Activated CD4-positive, alpha-beta memory T cell treated with anti-CD3 and anti-CD28 coated beads for 36 hours (primary cell): ENCODE data around the gene SIGLECL1. TPM values are rescaled to one million over a fixed set of nuclear protein-coding genes. Genes with fewer than 3 reads are reported as not detected.

Source experiments
- CTCF ChIA-PET: fragments of 350-600 bp; sonication (Branson Sonifier 250); formaldehyde crosslinking; loops from one replicate; lab custom pipeline; 2021; ENCODE audit warnings: antibody characterized with exemption, inconsistent platforms; lab: Charles Lee
- POLR2A ChIA-PET: fragments of 350-600 bp; sonication (Branson Sonifier 250); formaldehyde crosslinking; loops from one replicate; lab custom pipeline; 2021; ENCODE audit warnings: antibody characterized with exemption; lab: Charles Lee
- DNase-seq: peaks from one replicate; pipeline ENCODE4 v3.0.0-alpha.2; 2020
- H3K27ac Mint-ChIP-seq: one replicate; pipeline ENCODE4 v1.8.0; 2021; ENCODE audit warnings: mixed read lengths
- H3K27me3 Mint-ChIP-seq: one replicate; pipeline ENCODE4 v1.8.0; 2021; ENCODE audit warnings: mixed read lengths
- H3K36me3 Mint-ChIP-seq: one replicate; pipeline ENCODE4 v1.8.0; 2021; ENCODE audit warnings: mixed read lengths
- H3K4me1 Mint-ChIP-seq: one replicate; pipeline ENCODE4 v1.8.0; 2021; ENCODE audit warnings: low read depth, mixed read lengths
- H3K4me3 Mint-ChIP-seq: one replicate; pipeline ENCODE4 v1.8.0; 2021; ENCODE audit warnings: mild to moderate bottlenecking, mixed read lengths
- H3K9me3 Mint-ChIP-seq: one replicate; pipeline ENCODE4 v1.8.0; 2021; ENCODE audit warnings: mixed read lengths
- intact Hi-C: fragments of 100-400 bp; cut with micrococcal nuclease; formaldehyde crosslinking; loops from one replicate; pipeline ENCODE4 v1.15.1; 2023
- total RNA-seq, 2 experiments: library from RNA; stranded (reverse); gene quantifications; one replicate each; pipeline ENCODE4 v1.2.3, GENCODE V29; 2021

SIGLECL1 gene
- total RNA-seq, 2 experiments from 2014 or later: not detected

DNA sequence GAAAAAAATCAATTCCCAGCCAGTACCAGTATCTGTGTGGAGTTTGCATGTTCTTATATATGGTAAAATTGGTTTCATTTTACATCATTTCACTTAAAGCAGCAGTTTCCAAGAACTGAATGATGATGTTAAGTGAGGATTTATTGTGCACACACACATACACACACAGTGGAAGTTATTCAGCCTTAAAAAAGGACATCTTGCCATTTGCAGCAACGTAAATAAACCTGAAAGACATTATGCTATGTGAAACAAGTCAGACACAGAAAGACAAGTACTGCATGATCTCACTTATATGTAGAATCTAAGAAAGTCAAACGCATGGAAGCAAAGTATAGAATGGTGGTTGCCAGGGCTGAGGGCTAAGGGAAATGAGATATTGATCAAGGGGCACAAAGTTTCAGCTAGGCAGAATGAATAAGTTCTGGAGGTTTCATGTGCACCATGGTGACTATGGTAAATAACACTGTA lies 5.3 kb downstream of the SIGLECL1 start:
- no peak overlapping the region for H3K4me3 Mint-ChIP-seq
- CTCF ChIA-PET: interaction anchor here (6.7 kb wide), 1 partner anchor 98 kb away, joined by 86 read pairs; no protein-coding TSS in a partner anchor
- intact Hi-C loops: loop anchor here (1.0 to 2.0 kb wide), 2 partner anchors 17 to 142 kb away; no protein-coding TSS in a partner anchor
- H3K36me3 Mint-ChIP-seq: no peaks in the 10 kb centered on the region
- POLR2A ChIA-PET: no interaction called here
- H3K4me1 Mint-ChIP-seq: peaks cover 26% of the 10 kb centered on the region
- peak; percentile 24 for DNase-seq
- H3K9me3 Mint-ChIP-seq: no peaks in the 10 kb centered on the region
- H3K27ac Mint-ChIP-seq: peak overlapping the region; percentile 20
- peaks cover 16% of the 10 kb centered on the region for H3K27me3 Mint-ChIP-seq

DNA sequence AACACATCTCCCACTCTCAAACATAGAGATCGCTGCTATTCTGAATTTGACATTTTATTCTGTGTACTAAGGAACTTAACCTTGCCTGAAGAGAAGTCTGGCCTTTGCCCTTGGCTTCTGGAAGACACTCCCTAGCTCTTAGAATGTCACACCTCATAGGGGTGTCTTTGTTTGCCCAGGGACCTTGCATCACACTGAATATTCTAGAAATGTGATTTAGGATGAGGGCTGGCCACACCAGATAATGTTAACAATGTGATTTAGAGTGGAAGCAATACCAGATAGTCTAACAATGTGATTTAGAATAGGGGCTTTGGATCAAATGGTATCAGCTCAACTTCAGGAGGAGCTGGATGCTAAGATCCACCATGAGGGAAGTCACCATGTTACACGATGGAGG lies 6.6 kb downstream of the SIGLECL1 start:
- intact Hi-C loops: loop anchor here (2.0 kb wide), 1 partner anchor 15 kb away; no protein-coding TSS in a partner anchor
- peaks cover 25% of the 10 kb centered on the region for H3K4me1 Mint-ChIP-seq
- H3K27me3 Mint-ChIP-seq: peaks cover 19% of the 10 kb centered on the region
- H3K4me3 Mint-ChIP-seq: no peak overlapping the region
- ChIA-PET POLR2A (no interaction called here), CTCF (interaction anchor here (1.4 to 6.7 kb wide), 3 partner anchors 9 to 99 kb away, joined by 3 to 86 read pairs (median 4); no protein-coding TSS in a partner anchor)
- H3K9me3 Mint-ChIP-seq: no peaks in the 10 kb centered on the region
- no peak for DNase-seq
- H3K36me3 Mint-ChIP-seq: no peaks in the 10 kb centered on the region
- H3K27ac Mint-ChIP-seq: no peak overlapping the region

GRCh38 chr19:51258165-51259160 lies 7.6 kb downstream of the SIGLECL1 start:
- Mint-ChIP-seq H3K27me3 (peaks cover 21% of the 10 kb centered on the region), H3K27ac (no peak overlapping the region), H3K36me3 (no peaks in the 10 kb centered on the region), H3K9me3 (no peaks in the 10 kb centered on the region), H3K4me3 (no peak overlapping the region), H3K4me1 (peaks cover 19% of the 10 kb centered on the region)
- ChIA-PET POLR2A (no interaction called here), CTCF (interaction anchor here (0.9 to 6.7 kb wide), 23 partner anchors 8 to 519 kb away, joined by 3 to 86 read pairs (median 4); no protein-coding TSS in a partner anchor)
- DNase-seq: no peak
- intact Hi-C loops: loop anchor here (1.0 kb wide), 1 partner anchor 100 kb away; no protein-coding TSS in a partner anchor

DNA sequence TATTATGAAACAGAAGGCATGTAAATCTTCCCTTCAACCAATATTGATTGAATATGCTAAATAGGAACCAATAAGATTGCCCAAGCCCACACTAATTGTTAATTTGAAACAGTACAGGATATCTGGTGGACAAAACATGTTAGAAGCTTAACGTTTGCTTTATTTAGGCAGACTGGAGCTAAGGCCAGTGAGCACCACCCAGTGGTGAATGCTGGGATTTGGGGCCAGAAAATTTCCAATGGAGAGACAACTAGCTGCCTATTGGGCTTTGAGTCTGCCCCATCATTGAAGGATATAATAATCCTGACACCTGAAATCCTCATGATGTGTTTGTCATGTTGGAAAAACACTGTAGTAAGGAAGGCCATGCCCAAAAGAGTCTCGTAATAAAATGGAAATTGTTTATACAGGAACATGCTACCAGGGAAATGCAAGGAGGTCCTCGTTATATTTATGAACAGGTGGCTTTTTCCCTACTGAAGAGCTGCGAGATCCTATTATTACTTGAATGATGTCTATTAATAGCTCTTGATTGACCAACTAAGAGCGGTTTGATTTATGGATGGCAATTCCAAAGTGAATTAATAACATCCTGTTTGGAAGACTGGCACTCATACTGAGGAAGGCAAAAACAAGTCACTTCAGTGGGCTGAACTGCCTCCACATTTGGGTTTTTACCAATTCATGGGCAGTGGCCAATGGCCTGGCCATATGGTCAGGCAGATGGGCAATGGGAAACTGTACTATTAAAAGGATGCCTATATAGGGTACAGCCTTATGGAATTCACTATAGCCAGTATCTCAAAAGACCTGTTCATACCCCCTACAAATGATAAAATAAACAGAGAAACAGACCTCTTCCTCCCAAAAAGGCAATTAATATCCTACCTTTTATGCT lies 8.7 kb downstream of the SIGLECL1 start:
- H3K27ac Mint-ChIP-seq: no peak overlapping the region

DNA sequence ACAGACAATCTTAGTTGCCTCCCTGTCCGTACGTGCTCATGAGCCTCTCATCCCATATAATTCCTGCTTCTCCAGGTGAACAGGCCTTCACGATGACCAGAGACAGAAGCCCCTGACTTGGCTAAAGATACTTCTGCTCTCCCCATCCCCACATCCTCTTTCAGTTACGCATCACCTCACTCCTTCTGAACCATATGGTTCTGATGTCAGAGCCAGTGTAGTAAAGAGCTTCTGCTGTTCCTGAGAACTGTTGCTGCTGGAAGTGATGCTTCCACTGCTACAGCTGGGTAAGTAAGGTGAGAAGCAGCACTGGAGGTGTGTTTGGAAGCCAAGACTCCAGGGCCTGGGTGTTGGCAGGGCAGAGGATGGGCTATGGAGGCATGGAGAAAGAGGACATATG lies 12.9 kb downstream of the SIGLECL1 start:
- Mint-ChIP-seq H3K27ac (no peak overlapping the region), H3K27me3 (peaks cover 16% of the 10 kb centered on the region), H3K4me1 (no peaks in the 10 kb centered on the region), H3K36me3 (no peaks in the 10 kb centered on the region), H3K9me3 (no peaks in the 10 kb centered on the region), H3K4me3 (no peak overlapping the region)
- DNase-seq: no peak
- intact Hi-C loops: no loop called here
- CTCF ChIA-PET: interaction anchor here (1.1 kb wide), 1 partner anchor 106 kb away, joined by 4 read pairs; no protein-coding TSS in a partner anchor
- POLR2A ChIA-PET: no interaction called here

More for the DNA sequence above, 8.7 kb downstream of the SIGLECL1 start:
- peaks cover 21% of the 10 kb centered on the region for H3K27me3 Mint-ChIP-seq
- peaks cover 14% of the 10 kb centered on the region for H3K4me1 Mint-ChIP-seq
- POLR2A ChIA-PET: no interaction called here
- CTCF ChIA-PET: interaction anchor here (0.5 to 6.7 kb wide), 28 partner anchors 11 to 1512 kb away, joined by 3 to 86 read pairs (median 4); no protein-coding TSS in a partner anchor
- H3K9me3 Mint-ChIP-seq: no peaks in the 10 kb centered on the region
- DNase-seq: peak; percentile 67
- H3K36me3 Mint-ChIP-seq: no peaks in the 10 kb centered on the region
- intact Hi-C loops: loop anchor here (1.0 kb wide), 1 partner anchor 101 kb away; no protein-coding TSS in a partner anchor
- H3K4me3 Mint-ChIP-seq: no peak overlapping the region

DNA sequence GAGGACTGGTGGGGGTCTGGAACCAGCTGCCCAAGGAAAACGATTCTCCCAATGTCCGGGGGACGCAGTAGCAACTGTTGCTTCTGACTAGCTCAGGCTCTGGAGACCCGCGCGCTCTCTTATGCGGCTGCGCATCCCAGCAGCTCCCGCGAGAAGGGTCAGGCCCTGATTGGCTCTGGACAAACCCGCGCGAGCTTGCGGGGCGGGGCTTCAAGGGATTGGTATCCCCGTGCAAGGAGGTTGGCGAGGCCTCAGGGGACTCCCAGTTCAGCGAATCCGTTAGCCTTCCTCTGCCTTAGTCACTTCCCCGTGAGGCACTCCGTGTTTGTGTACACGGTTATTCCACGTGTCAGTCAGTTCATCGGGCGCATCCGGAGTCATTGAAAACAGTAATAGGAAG lies 20.2 kb downstream of the SIGLECL1 start:
- no peak overlapping the region for H3K27ac Mint-ChIP-seq
- H3K27me3 Mint-ChIP-seq: no peaks in the 10 kb centered on the region
- H3K4me1 Mint-ChIP-seq: peaks cover 22% of the 10 kb centered on the region
- ChIA-PET CTCF (interaction anchor here (2.2 to 4.7 kb wide), 2 partner anchors 11 to 113 kb away, joined by 6 to 28 read pairs; no protein-coding TSS in a partner anchor), POLR2A (no interaction called here)
- no peak overlapping the region for H3K4me3 Mint-ChIP-seq
- intact Hi-C loops: no loop called here
- no peaks in the 10 kb centered on the region for H3K9me3 Mint-ChIP-seq
- DNase-seq: no peak
- no peaks in the 10 kb centered on the region for H3K36me3 Mint-ChIP-seq

DNA sequence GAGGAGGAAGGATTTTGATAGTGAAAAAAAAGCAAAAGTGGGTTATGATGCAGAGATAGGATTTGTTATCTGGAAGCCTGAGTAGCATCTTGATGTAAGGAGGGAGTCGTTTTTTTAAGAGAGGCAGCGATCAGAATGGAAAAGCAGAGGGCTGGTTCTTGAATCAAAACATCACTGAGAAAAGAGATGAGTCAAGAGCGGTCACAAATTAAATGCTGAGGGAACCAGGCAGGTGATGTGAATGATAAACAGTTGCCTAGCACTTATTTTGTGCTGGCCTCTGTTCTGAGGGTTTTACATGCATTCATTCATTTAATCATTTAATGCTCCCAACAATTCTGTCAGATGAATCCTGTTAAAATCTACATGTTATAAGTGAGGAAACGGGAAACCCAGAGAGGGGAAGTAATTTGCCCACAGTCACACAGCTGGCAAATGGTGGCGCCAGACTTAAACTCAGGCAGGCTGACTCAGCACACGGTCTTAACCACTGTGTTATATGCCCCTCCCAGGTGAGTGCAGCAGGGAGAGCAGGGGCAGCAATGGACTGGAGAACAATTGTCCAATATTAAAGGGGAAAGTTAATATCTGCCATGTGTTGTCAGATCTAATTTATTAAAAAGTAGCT lies 21.4 kb downstream of the SIGLECL1 start:
- intact Hi-C loops: loop anchor here (2.0 kb wide), 1 partner anchor 15 kb away; no protein-coding TSS in a partner anchor
- H3K4me3 Mint-ChIP-seq: no peak overlapping the region
- peak overlapping the region; percentile 71 for H3K27ac Mint-ChIP-seq
- peaks cover 22% of the 10 kb centered on the region for H3K4me1 Mint-ChIP-seq
- H3K27me3 Mint-ChIP-seq: no peaks in the 10 kb centered on the region
- H3K36me3 Mint-ChIP-seq: no peaks in the 10 kb centered on the region
- CTCF ChIA-PET: interaction anchor here (2.2 to 4.7 kb wide), 2 partner anchors 13 to 114 kb away, joined by 6 to 28 read pairs; no protein-coding TSS in a partner anchor
- DNase-seq: peak; percentile 57
- POLR2A ChIA-PET: no interaction called here
- H3K9me3 Mint-ChIP-seq: no peaks in the 10 kb centered on the region

DNA sequence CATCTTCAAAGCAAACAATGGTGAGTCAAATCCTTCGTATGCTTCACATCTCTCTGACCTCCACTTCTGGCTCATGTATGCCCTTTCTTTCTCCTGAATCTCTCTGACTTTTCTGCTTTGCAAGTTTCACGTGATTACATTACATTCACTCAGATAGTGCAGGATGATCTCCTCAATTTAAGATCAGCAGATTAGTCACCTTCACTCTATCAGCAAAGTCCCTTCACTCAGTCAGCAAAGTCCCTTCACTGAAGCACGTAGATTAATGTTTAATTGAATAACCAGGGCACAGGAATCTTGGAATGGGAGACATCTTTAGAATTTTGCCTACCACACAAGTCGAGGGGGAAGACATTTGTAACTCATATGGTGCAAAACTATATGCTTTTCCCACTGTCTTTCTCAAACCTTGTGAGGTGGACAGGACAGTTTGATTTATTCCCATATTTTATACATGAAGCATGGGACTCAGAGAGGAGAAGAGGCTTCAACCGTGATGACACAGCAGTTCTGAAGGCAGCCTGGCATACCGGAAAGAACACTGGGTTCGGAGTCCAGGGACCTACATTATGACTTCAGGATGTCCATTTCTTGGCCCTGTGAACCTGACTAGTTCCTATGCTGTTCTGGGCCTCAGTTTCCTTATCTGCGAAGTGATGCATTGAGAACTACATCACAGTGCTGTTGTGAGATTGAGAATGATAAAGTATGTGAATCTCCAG lies 23.3 kb downstream of the SIGLECL1 start:
- Mint-ChIP-seq H3K4me1 (peaks cover 22% of the 10 kb centered on the region), H3K4me3 (no peak overlapping the region), H3K27me3 (peaks cover 1% of the 10 kb centered on the region), H3K9me3 (no peaks in the 10 kb centered on the region), H3K36me3 (peaks cover 1% of the 10 kb centered on the region), H3K27ac (peak overlapping the region; percentile 6)
- ChIA-PET CTCF (interaction anchor here (1.2 to 1.9 kb wide), 2 partner anchors 11 to 15 kb away, joined by 3 to 9 read pairs; no protein-coding TSS in a partner anchor), POLR2A (no interaction called here)
- intact Hi-C loops: no loop called here
- no peak for DNase-seq

DNA sequence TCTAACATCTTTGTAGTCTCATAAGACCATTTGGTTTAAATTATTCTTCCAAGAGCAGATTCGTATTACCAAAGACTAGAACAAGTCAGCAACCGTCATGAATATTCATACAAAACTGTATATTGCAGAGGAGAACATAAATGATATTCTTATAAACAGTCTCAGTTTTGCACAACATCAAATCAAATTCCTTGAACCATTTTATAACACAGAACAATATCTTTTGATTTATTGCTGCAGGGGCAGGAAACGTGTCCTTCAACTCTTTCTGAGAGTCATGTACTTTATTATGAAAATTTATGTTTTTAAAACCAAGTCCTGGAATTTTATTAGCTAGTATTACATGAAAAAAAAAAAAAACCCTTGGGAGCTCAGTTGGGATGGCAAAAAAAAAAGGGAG lies 26.2 kb downstream of the SIGLECL1 start:
- Mint-ChIP-seq H3K27me3 (peaks cover 5% of the 10 kb centered on the region), H3K27ac (no peak overlapping the region), H3K4me1 (peaks cover 17% of the 10 kb centered on the region), H3K36me3 (peaks cover 1% of the 10 kb centered on the region), H3K9me3 (no peaks in the 10 kb centered on the region), H3K4me3 (no peak overlapping the region)
- ChIA-PET CTCF (no interaction called here), POLR2A (no interaction called here)
- no peak for DNase-seq
- intact Hi-C loops: no loop called here

- Mint-ChIP-seq H3K9me3 (no peaks in the 10 kb centered on the region), H3K4me3 (no peak overlapping the region), H3K4me1 (no peaks in the 10 kb centered on the region), H3K27me3 (peaks cover 12% of the 10 kb centered on the region), H3K36me3 (peaks cover 1% of the 10 kb centered on the region), H3K27ac (no peak overlapping the region)
- DNase-seq: no peak
- intact Hi-C loops: no loop called here
- POLR2A ChIA-PET: no interaction called here
- CTCF ChIA-PET: interaction anchor here (1.2 to 2.2 kb wide), 3 partner anchors 23 to 124 kb away, joined by 5 to 7 read pairs (median 5); no protein-coding TSS in a partner anchor
Measured at GRCh38 chr19:51282335-51282734, 31.5 kb downstream of the SIGLECL1 start.
